Measurements from ENCODE around the gene METTL1.
"Not testable (repeated sequence)": the region's sequence is repeated elsewhere in the genome, so short reads cannot be mapped to it uniquely, and the experiment has no call there.

The METTL1 gene

GRCh38 chr12:57800965-57801364 lies 29.1 kb upstream of the METTL1 start:
- FAIRE-seq (no peak), DNase-seq (ENCODE audit: extremely low spot score, insufficient read length, low read depth) (no peak)

GRCh38 chr12:57797933-57798332 lies 26.0 kb upstream of the METTL1 start:
- FAIRE-seq (no peak), DNase-seq (ENCODE audit: extremely low spot score, insufficient read length, low read depth) (no peak)

GRCh38 chr12:57796996-57797395 lies 25.1 kb upstream of the METTL1 start:
- no peak for FAIRE-seq
- no peak for DNase-seq (ENCODE audit: extremely low spot score, insufficient read length, low read depth)

DNA sequence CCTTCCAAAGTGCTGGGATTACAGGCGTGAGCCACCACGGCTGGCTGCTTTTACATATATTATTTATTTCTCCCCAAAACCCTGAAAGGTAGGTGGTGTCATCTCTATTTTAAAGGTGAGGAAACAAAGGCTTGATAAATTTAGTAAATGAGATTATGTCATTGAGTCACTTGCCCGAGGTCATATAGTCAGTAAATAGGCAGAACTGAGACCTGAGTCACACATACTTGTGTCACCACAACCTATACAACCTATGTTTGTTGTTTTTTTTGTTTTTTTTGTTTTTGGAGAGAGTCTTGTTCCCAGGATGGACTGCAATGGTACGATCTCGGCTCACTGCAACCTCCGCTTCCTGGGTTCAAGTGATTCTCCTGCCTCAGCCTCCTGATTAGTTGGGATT lies 23.4 kb upstream of the METTL1 start:
- no peak for FAIRE-seq
- no peak for DNase-seq (ENCODE audit: extremely low spot score, insufficient read length, low read depth)

DNA sequence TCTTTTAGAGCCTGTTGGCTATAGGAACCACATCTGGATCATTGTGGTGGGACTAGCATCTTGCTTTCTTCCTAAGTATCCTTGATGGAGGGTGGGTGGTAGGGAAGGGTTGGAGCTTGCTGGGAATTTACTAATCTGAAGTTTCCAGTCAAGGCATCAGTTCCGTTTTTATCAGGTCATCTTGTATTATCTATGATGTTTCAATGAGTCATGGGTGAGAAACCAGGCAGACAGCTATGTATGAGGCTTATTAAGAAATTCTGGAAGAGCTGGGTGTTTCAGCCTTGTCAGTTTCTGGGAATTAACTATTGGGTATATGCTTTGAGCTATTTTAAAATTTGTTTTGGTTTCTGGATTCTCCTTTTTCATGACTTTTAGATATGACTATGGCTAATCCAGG lies 22.0 kb upstream of the METTL1 start:
- DNase-seq (ENCODE audit: extremely low spot score, insufficient read length, low read depth) (no peak), FAIRE-seq (no peak)

DNA sequence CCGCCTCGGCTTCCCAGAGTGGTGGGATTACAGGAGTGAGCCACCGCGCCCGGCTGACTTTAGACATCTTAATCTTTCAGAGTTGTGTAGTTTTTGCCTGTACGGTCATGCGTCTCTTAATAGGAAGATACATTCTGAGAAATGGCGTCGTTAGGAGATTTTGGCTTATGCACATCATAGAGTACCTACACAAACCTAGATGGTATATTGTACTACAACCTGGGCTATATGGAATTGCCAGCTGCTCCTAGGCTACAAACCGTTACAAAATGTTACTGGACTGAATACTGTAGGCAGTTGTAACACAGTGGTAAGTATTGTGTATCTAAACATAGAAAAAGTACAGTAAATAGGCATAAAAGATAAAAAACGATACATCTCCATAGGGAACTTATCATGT lies 12.0 kb upstream of the METTL1 start:
- FAIRE-seq (no peak), DNase-seq (ENCODE audit: extremely low spot score, insufficient read length, low read depth) (no peak)

DNA sequence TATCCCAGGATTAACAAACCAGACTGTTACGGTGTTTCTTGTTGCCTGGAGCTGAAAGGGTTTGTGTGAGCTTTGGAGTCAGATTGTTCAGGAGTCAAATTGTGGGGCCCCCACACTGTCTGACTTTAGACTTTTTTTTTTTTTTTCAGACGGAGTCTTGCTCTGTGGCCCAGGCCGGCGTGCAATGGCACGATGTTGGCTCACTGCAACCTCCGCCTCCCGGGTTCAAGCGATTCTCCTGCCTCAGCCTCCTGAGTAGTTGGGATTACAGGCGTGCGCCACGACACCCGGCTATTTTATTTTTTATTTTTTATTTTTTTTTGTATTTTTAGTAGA lies 11.5 kb upstream of the METTL1 start:
- DNase-seq (ENCODE audit: extremely low spot score, insufficient read length, low read depth) (no peak), FAIRE-seq (no peak)

DNA sequence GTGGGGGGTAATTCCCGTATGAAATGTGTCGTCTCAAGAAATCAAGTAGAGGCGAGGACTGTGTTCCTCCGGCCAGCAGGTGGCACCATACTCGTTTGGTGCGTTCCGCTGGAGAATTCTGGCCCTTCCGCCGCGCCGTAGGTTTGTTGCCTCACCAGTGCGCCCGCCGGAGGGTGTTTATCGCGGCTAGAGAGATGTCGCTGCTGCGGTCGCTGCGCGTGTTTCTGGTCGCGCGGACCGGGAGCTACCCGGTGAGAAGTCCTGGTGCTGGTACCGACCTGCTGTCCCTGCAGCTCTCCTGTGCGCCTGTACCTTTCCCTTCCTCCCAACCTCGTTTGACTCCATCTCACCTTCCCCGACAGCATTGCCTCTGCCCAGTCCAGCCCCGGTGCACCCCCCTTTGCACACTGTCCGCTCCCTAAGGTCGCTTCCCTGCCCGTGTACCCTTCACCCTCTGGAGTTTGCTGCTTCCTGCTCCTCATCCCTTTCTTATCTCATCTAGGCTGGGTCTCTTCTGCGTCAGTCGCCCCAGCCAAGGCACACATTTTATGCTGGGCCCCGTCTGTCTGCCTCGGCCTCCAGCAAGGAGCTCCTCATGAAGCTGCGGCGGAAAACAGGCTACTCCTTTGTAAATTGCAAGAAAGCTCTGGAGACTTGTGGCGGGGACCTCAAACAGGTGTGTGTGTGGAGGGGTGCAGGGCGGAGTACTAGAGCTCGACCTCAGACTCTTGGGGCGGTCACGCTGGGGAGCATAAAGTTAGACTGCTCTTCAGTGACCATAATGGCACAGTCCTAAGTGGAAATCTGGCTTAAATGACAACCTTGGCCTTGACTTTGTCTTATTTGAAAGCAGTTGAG lies 10.9 kb upstream of the METTL1 start, which contains the start of gene TSFM:
TSFM (plus strand) TSS at position 180 of the 858 bp plus-strand sequence; CDS start at position 195, 15 bp downstream.
- peak; percentile 85 for DNase-seq (ENCODE audit: extremely low spot score, insufficient read length, low read depth)
- FAIRE-seq: peak; percentile 92

- FAIRE-seq (no peak), DNase-seq (ENCODE audit: extremely low spot score, insufficient read length, low read depth) (no peak)
Observed at GRCh38 chr12:57782243-57782607, 10.3 kb upstream of the METTL1 start.

GRCh38 chr12:57781801-57782200 lies 9.9 kb upstream of the METTL1 start:
- no peak for FAIRE-seq
- DNase-seq (ENCODE audit: extremely low spot score, insufficient read length, low read depth): no peak

DNA sequence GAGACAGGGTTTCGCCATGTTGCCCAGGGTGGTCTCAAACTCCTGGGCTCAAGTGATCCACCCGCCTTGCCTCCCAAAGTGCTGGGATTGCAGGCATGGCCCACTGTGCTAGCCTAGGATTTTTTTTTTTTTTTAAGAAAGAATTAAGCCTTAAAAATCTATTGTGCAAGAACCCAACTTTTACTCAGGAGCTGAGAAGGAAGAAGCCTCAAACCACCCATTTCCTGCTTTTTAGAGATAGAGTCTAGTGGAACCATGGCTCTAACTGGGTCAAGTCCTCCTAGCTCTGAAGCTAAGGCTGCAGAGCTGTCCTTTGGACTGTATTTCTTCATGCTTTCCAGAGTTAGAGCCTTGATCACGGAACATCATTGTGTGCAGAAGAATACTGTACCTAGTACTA lies 9.3 kb upstream of the METTL1 start:
- DNase-seq (ENCODE audit: extremely low spot score, insufficient read length, low read depth) (no peak), FAIRE-seq (no peak)

- no peak for DNase-seq (ENCODE audit: extremely low spot score, insufficient read length, low read depth)
Observed at GRCh38 chr12:57780284-57780897, 8.5 kb upstream of the METTL1 start.

DNA sequence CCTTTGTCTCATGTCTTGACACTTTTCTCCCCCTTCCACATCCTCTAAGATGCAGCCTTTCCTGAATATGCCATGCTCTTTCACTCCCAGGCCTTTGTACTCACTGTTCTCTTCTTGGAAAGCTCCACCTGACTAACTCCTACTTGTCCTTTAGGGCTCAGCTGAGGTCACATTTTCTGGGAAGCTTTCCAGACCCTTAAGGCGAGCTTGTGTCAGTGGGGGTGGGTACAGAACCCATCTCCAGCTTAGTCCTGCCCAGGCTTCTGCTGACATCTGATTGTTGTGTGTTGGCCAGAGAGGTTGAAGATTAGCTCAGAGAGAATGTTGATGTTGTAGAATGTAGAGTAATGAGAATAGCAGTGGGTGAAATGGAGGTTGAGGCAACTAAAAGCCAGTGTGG lies 7.8 kb upstream of the METTL1 start:
- DNase-seq (ENCODE audit: extremely low spot score, insufficient read length, low read depth): no peak
- FAIRE-seq: no peak

More at GRCh38 chr12:57780284-57780897, 8.5 kb upstream of the METTL1 start:
- no peak for FAIRE-seq

- FAIRE-seq: no peak
- DNase-seq (ENCODE audit: extremely low spot score, insufficient read length, low read depth): no peak
Observed at GRCh38 chr12:57777911-57778310, 6.0 kb upstream of the METTL1 start.

DNA sequence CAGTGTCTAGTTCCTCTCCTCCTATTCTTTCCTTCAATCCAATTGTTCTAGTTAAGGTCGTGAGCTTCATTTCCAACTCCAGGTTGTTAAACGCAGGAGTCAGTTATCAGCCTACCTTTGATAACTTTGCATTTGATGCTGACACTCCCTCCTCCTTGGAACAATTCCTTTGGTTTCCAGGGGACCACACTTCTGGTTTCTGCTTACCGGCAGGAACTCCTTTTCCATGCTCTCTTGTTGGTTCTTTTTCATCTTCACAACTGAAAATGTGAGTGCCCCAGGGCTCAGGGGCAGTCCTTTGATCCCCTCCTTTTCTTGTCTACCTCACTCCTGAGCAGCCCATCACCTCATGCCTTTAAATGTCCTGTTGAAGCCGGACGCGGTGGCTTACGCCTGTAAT lies 5.5 kb upstream of the METTL1 start:
- FAIRE-seq (no peak), DNase-seq (ENCODE audit: extremely low spot score, insufficient read length, low read depth) (no peak)

DNA sequence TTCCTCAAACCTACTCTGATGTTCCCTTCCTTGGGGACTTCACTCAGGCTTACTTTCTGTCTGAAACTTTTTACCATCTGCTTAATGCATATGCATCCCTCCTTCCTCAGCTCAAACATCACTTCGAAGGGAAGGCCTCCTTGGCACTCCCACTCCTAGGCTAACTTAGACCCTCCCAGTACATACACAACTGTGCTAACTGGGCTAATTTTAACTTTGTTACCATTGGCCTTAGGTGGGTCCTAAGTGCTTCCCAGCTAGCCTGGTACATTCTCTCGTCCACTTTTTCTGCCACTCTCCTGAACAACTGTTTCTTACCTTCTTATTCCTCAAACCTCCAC lies 4.3 kb upstream of the METTL1 start:
- no peak for FAIRE-seq
- DNase-seq (ENCODE audit: extremely low spot score, insufficient read length, low read depth): no peak

- DNase-seq (ENCODE audit: extremely low spot score, insufficient read length, low read depth) (no peak), FAIRE-seq (no peak)
Observed at GRCh38 chr12:57775563-57776246, 3.8 kb upstream of the METTL1 start.

DNA sequence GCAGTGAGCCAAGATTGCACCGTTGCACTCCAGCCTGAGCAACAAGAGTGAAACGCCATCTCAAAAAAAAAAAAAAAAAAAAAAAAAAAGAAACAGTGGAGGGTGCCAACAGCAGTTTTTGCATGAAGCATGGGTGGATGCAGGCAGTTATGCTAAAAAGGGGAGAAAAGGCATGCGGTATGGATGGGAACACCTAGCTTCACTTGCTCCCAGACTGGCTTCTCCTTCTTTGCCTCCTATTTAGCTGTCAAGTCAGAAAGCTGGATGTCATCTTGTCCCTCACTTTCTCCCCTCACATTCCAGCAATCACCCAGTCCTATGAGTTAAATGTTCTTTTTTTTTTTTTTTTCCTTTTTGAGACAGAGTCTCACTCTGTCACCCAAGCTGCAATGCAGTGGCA lies 3.1 kb upstream of the METTL1 start:
- no peak for DNase-seq (ENCODE audit: extremely low spot score, insufficient read length, low read depth)
- FAIRE-seq: no peak

- not testable (repeated sequence) for FAIRE-seq; DNase-seq (ENCODE audit: extremely low spot score, insufficient read length, low read depth)
Observed at GRCh38 chr12:57774634-57775033, 2.7 kb upstream of the METTL1 start.

DNA sequence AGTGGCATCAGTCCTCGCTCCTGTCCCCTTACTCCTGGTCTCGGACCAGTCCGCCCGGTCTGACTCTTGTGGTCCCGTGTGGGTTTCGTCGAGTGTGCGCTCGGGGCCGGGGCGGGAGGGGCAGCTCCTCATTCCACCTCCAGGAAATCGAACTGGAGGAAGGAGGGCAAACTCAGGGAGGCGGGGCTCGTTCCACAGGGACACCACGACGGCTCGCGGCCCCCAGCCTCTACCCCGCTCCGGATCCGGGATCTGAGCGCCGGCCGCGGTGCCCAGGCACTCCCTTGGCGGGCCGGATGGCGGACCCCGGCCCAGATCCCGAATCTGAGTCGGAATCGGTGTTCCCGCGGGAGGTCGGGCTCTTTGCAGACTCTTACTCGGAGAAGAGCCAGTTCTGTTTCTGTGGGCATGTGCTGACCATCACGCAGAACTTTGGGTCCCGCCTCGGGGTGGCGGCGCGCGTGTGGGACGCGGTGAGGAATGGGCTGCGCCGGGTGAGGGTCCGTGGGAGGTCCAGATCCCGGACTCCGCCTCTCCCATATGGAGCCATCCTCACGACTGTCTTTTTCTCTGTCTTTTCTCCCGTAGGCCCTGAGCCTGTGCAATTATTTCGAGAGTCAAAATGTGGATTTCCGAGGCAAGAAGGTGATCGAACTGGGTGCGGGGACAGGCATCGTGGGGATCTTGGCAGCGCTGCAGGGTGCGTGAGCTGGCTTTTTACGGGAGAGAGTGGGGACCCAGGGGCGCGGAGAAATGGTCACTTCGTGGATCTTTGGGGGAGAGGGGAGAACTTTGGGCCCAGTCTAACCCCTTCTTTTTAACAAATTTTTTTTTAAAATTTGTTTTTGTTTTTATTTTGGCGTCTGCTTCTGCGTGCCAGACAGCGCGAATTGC lies 771 bp upstream of the METTL1 start, which contains the start of gene EEF1AKMT3:
EEF1AKMT3 (plus strand) TSS at position 186 of the 894 bp plus-strand sequence; CDS start at position 297, 111 bp downstream.
- DNase-seq (ENCODE audit: extremely low spot score, insufficient read length, low read depth) (no peak), FAIRE-seq (no peak)

All from GM18507 (cell line).